ENCODE data around the gene VAV3.
"Not testable (repeated sequence)": the region's sequence is repeated elsewhere in the genome, so short reads cannot be mapped to it uniquely, and the experiment has no call there.

Gene VAV3

GRCh38 chr1:107788206-107789202 is 176.5 kb downstream of the VAV3 start:
- DNase-seq, result no peak

- DNase-seq, result no peak
Observed at GRCh38 chr1:107787299-107787698, 177.7 kb downstream of the VAV3 start.

DNA sequence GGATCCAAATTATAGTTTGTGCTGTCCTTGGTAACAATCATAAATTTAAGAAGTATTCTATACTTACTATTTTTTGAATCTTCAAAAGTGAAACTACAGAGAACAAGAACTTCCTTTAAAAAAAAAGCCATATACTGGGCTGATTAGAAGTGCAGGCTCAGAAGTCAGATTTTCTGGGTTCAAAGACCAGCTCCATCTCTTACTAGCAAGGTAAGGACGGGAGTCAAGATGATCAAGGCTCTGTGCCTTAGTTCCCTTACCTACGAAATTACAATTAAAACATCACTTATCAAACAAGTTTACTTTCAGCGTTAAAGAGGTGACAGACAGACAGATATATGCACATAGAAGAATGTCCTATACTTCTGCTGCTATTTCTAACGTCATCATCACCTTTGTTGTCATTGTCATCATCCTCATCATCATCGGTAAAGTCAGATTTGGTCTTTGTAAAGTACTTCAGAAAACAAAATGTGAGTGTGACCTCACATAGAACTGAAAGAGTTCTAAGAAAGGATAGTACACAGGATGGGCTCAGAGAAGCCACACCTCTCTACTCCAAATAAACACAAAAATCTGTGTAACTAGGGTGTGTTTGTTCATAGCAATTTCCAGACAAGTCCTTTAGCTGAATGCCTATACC is 178.7 kb downstream of the VAV3 start:
- DNase-seq, result no peak

DNA sequence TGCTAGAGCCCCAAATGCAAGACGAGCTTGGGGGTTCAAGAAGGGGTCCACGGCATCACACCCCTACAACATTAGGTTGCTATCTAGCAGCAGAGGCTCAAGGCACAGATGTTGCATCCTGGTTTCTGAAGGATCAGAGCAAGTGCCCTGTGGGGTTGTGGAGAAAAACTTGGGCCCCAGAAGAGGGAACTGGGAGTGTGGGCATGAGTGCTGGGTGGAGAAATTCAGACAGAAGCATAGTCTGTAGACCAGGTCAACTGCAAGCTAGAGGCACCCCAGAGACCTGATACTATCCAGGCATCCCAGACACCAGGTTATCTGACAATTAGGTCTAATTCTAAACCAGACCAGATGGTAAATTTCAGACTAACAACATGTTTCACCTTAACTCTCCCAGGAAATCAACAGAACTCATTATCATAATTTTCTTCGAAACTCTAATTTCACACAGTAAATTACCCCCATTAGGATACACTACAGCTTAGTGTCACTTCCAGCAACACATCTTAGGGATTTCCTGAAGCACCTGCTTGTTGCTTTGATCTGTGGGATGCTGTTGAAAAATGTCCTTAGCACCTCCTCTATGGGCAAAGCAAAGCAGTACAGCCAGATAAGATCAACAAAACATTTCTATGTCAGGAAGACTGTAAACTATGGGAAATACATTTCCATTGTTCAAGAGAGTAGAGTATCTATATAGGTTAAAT is 179.3 kb downstream of the VAV3 start:
- DNase-seq, result no peak

DNA sequence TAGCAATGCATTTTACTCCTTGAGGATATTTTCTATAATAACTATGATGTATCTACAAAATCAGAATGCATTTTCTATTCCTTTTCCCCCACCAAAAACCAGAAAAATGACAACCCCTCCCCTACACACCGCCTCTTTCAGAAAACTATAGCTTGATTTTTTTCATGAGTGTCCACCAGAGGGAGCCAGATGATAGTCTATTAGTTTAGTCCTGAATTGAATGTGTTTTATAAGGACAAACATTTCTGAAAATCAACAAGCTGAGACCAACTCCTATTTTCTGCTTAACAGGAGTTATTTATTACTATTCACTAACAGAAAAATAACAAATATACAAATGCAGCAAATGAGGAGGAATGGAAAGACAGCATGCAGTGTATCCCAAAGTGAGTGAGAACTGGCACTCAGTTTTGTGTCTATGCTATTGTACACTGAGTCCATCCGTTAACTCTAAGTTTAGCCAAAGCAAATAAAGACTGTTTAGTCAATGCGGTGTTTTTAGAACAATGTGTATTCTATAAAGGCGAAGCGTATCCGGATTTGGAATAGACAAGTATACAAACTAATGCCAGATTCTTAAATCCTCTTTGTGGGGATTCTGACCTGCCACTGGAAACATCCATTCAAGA is 182.6 kb downstream of the VAV3 start:
- DNase-seq, result peak; percentile 54

GRCh38 chr1:107781245-107781644 is 183.7 kb downstream of the VAV3 start:
- no peak for DNase-seq

GRCh38 chr1:107777664-107778047 is 187.3 kb downstream of the VAV3 start:
- no peak for DNase-seq

GRCh38 chr1:107776900-107777663 is 187.9 kb downstream of the VAV3 start:
- no peak for DNase-seq

DNA sequence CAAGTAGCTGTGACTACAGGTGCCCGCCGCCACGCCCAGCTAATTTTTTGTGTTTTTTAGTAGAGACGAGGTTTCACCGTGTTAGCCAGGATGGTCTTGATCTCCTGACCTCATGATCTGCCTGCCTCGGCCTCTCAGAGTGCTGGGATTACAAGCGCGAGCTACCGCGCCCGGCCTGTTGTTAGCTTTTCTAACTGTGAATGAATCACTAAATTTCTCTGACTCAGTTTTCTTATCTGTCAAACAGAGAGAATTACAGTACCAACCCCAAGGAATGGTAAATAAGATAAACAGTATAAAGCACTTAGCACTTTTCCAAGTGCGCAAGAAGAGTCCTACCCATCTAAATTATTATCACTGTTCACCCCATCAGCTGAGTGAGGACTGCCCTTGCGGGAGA is 193.6 kb downstream of the VAV3 start:
- DNase-seq, result no peak

GRCh38 chr1:107767156-107767582 is 197.8 kb downstream of the VAV3 start:
- DNase-seq, result no peak

- DNase-seq, result no peak
Observed at GRCh38 chr1:107766533-107766932, 198.4 kb downstream of the VAV3 start.

DNA sequence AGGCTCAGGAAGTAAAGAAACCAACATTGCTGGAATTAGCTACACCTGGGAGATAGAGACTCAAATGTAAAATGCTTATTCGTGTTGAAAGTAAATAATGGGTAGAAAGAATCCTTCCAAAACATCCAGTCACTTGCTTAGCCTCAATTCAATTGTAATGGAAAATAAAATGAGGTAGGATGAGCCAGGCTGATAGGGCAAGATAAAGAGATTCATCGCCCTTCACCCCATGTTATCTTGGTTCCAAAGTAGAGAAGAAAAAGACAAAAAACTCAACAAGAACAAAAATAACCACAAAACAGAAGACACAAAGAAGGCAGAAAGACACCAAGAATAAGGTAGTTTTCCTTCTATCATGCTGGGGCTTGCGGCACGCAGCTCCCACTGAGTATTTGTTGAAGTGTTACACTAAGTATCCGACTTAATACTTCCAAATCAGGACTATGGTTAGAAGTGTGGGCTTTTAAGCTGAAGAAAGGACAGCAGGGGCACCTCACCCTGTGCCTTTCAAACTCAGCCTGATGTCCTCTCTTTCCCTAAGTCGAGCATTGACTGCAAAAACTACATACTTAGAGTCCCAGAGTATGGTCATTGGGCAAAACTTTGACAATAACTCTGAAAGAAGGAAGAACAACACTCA is 202.1 kb downstream of the VAV3 start:
- DNase-seq, result no peak

GRCh38 chr1:107760065-107760464 is 204.9 kb downstream of the VAV3 start:
- no peak for DNase-seq

- peak; percentile 74 for DNase-seq
Observed at GRCh38 chr1:107750364-107750959, 214.5 kb downstream of the VAV3 start.

GRCh38 chr1:107748531-107748930 is 216.4 kb downstream of the VAV3 start:
- peak; percentile 40 for DNase-seq

DNA sequence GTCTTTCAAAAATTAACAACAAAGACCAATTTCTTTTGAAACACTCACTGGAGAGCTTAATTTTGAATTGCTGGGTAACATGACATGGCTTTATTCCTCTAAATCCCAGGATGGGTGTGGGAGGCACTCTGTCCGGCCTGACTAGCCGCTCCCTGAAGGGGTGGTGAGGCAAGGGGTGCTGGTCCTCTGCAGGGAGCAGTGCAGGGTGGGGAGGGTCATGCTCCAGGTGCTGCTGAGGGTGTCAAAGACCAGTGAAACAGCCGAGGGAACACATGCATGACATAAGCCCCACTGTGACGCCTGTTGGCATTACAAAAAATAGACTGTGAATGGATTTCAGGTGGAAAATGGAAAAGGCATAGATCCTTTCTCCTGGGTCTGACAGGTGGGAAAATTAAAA is 223.7 kb downstream of the VAV3 start:
- DNase-seq, result no peak

DNA sequence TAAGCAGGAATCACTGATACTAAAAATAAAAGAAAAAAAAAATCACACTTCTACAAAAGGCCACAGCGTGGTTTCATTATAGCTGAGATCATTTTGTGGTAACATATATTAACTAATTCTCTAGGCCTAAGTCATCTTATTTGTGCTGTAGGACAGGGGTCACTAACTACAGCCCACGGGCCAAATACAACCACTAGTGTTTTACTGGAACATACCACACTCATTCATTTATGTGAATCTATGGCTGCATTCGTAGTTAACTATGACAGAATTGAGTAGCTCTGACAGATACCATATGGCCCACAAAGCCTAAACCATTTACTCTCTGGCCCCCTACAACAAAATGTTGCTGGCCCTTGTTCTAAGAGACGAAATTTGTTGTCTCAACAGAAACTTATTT is 224.4 kb downstream of the VAV3 start:
- DNase-seq, result no peak

DNA sequence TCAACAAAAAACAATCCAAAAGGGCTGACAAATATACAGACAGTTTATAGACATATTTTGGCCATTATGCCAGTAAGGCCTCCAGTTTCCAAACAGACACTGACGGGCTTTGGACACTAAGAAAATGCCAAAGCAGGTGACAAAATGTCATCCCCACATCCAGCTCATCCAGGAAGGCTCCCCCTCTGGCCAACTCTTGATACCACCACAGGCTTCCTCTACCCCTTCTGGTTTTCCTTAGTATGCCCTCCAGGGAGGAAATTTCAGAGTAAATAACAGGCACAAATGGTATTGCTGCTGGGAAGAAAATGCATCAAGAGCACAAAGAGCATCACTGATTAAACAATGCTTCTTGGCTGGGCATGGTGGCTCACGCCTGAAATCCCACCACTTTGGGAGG is 225.3 kb downstream of the VAV3 start:
- DNase-seq, result no peak

- no peak for DNase-seq
Observed at GRCh38 chr1:107739201-107739600, 225.8 kb downstream of the VAV3 start.

DNA sequence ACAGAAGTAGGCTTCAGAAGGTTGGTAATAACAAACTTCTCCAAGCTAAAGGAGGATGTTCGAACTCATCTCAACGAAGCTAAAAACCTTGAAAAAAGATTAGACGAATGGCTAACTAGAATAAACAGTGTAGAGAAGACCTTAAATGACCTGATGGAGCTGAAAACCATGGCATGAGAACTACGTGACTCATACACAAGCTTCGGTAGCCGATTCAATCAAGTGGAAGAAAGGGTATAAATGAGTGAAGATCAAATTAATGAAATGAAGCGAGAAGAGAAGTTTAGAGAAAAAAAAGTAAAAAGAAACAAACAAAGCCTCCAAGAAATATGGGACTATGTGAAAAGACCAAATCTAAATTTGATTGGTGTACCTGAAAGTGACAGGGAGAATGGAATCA is 231.6 kb downstream of the VAV3 start:
- not testable (repeated sequence) for DNase-seq

DNA sequence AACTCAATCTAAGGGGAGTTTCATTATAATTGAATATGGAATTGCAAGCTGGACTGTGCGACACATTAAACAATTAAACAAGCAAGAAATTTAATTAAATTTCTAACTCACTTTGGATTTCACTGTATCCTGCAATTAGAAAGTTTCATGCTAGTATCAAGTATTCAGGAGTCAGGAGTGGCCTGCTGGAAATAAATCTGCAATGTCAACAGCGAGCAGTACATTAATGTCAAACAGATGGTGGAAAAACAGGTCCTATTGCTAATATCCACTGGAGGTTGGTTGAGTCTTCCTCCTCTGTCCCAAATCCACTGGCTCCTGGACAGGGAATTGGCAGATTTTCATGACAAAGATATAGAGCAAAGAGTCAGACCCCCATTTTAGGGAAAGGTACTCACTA is 237.1 kb downstream of the VAV3 start:
- no peak for DNase-seq
